ENCODE measurements around the gene EIPR1. TPM values are rescaled to one million over a fixed set of nuclear protein-coding genes. Genes with fewer than 3 reads are reported as not detected.

EIPR1 gene
- total and polyA plus RNA-seq, 10 of the 15 experiments (the other 5 are each of a cell fraction or from before 2014, with no cell fraction given), result 23.6 to 61.2 (median 42.2) TPM

- in situ Hi-C loops (cut with MboI), result no loop called here
- intact Hi-C loops (cut with micrococcal nuclease; ENCODE audit: unreplicated experiment), result no loop called here
- no TSS peak for BruUV-seq (replicated peaks)
- RAD21 ChIA-PET (ENCODE audit: unreplicated experiment), result no interaction called here
- ATAC-seq (no peak), FAIRE-seq (no peak), DNase-seq (ENCODE audit: low read depth, low spot score) (no peak)
- Histone ChIP-seq H3K9me3 (replicated peaks; ENCODE audit: control insufficient read depth, insufficient read depth, low read length) (no peaks in the 10 kb centered on the region; the same call in 2 of the 3 replicates), H4K20me1 (ENCODE audit: control insufficient read depth, insufficient read depth) (no peaks in the 10 kb centered on the region), H2AFZ (ENCODE audit: control insufficient read depth, low read depth, low read length) (no peak overlapping the region), H3K4me3 (no peak overlapping the region), H3K4me2 (ENCODE audit: control insufficient read depth, insufficient read depth) (no peak overlapping the region), H3K36me3 (ENCODE audit: control insufficient read depth in 2 of 2, insufficient read depth in 2 of 2, low read length in 1 of 2) (peaks cover 3 to 9% of the 10 kb centered on the region in 2 experiments), H3K27ac (ENCODE audit: control insufficient read depth, insufficient read depth) (no peak overlapping the region), H3K79me2 (ENCODE audit: control insufficient read depth, insufficient read depth, low read length) (peaks cover 5% of the 10 kb centered on the region), H3K4me1 (ENCODE audit: control insufficient read depth, insufficient read depth, low read length) (peaks cover 18% of the 10 kb centered on the region), H3K27me3 (replicated peaks in 1 of 2; ENCODE audit: control insufficient read depth in 2 of 2, insufficient read depth in 2 of 2, low read length in 1 of 2) (no peaks in the 10 kb centered on the region), H3K9ac (ENCODE audit: control insufficient read depth, insufficient read depth, low read length) (no peak overlapping the region)
- POLR2A ChIA-PET, result interaction anchor here (0.5 kb wide), 1 partner anchor 11 kb away, joined by 3 read pairs; no protein-coding TSS in a partner anchor
- CTCF ChIA-PET, result interaction anchor here (1.1 to 1.4 kb wide), 3 partner anchors 9 to 55 kb away, joined by 3 to 6 read pairs (median 3); no protein-coding TSS in a partner anchor
- WGBS (ENCODE audit: insufficient coverage, insufficient replicate concordance, low lambda C conversion rate, missing lambda C conversion rate), result 87% methylated on average over 3 of the region's 3 CpGs
- TF ChIP-seq POLR2AphosphoS2 (IDR thresholded peaks at IDR 0.05; ENCODE audit: low read depth, low read length), result no peak
- no peak for TF ChIP-seq SMARCA5 (IDR thresholded peaks at IDR 0.05)
- no peak for TF ChIP-seq WRNIP1 (IDR thresholded peaks at IDR 0.05; ENCODE audit: borderline replicate concordance, low read depth, low read length)
- no peak for TF ChIP-seq SKIL (IDR thresholded peaks at IDR 0.05; ENCODE audit: low read depth, poor library complexity, severe bottlenecking)
- no peak for TF ChIP-seq MEF2B (IDR thresholded peaks at IDR 0.05; ENCODE audit: partially characterized antibody, poor library complexity, severe bottlenecking)
- TF ChIP-seq RBBP5 (conservative IDR thresholded peaks at IDR 0.05), result no peak
- no peak for TF ChIP-seq HSF1 (IDR thresholded peaks at IDR 0.05; ENCODE audit: low read depth, low read length)
- TF ChIP-seq ZBED1 (IDR thresholded peaks at IDR 0.05; ENCODE audit: borderline replicate concordance), result no peak
- TF ChIP-seq KLF5 (IDR thresholded peaks at IDR 0.05; ENCODE audit: partially characterized antibody), result no peak
- no peak for TF ChIP-seq ATF2 (IDR thresholded peaks at IDR 0.05; ENCODE audit: low read length)
- TF ChIP-seq CHD1 (IDR thresholded peaks at IDR 0.05; ENCODE audit: low read depth, low read length), result no peak
- no peak for TF ChIP-seq MEF2A (IDR thresholded peaks at IDR 0.05; ENCODE audit: insufficient read depth, low read depth, low read length)
- no peak for TF ChIP-seq ZSCAN29 (IDR thresholded peaks at IDR 0.05)
- no peak for TF ChIP-seq IKZF1 (conservative IDR thresholded peaks at IDR 0.05)
- SMC1A ChIA-PET (ENCODE audit: uncharacterized antibody, unreplicated experiment), result interaction anchor here (1.1 kb wide), 1 partner anchor 27 kb away, joined by 3 read pairs; the partner anchor contains the start of gene TRAPPC12
Measured at GRCh38 chr2:3406501-3406900, 28.9 kb upstream of the EIPR1 start.
